AG10803 (cell line): ENCODE results near the gene BRCA1.

ENCODE experiments used
- DNase-seq: peaks from one replicate; pipeline ENCODE4 v3.0.0; 2010; ENCODE audit warnings: low read depth
- H3K4me3 ChIP-seq: 2 replicates; pipeline ENCODE4 v1.5.1; 2011; ENCODE audit warnings: mild to moderate bottlenecking, low read length, control low read depth
- TF ChIP-seq, protein P1 (sequence below): conservative IDR thresholded peaks from 2 replicates; pipeline ENCODE4 v1.5.1; 2011; ENCODE audit warnings: mild to moderate bottlenecking, low read length, control low read depth, inconsistent platforms

The BRCA1 gene

GRCh38 chr17:43024407-43025289 is 100.5 kb downstream of the BRCA1 start, which contains the start of gene RND2:
RND2 (plus strand) TSS chr17:43025231; CDS start chr17:43025348, 117 bp downstream.
- DNase-seq = peak; percentile 93
- TF ChIP-seq, protein P1, sequence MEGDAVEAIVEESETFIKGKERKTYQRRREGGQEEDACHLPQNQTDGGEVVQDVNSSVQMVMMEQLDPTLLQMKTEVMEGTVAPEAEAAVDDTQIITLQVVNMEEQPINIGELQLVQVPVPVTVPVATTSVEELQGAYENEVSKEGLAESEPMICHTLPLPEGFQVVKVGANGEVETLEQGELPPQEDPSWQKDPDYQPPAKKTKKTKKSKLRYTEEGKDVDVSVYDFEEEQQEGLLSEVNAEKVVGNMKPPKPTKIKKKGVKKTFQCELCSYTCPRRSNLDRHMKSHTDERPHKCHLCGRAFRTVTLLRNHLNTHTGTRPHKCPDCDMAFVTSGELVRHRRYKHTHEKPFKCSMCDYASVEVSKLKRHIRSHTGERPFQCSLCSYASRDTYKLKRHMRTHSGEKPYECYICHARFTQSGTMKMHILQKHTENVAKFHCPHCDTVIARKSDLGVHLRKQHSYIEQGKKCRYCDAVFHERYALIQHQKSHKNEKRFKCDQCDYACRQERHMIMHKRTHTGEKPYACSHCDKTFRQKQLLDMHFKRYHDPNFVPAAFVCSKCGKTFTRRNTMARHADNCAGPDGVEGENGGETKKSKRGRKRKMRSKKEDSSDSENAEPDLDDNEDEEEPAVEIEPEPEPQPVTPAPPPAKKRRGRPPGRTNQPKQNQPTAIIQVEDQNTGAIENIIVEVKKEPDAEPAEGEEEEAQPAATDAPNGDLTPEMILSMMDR = peak; percentile 81
- H3K4me3 ChIP-seq = peak within 1 kb of the TSS; percentile 67

DNA sequence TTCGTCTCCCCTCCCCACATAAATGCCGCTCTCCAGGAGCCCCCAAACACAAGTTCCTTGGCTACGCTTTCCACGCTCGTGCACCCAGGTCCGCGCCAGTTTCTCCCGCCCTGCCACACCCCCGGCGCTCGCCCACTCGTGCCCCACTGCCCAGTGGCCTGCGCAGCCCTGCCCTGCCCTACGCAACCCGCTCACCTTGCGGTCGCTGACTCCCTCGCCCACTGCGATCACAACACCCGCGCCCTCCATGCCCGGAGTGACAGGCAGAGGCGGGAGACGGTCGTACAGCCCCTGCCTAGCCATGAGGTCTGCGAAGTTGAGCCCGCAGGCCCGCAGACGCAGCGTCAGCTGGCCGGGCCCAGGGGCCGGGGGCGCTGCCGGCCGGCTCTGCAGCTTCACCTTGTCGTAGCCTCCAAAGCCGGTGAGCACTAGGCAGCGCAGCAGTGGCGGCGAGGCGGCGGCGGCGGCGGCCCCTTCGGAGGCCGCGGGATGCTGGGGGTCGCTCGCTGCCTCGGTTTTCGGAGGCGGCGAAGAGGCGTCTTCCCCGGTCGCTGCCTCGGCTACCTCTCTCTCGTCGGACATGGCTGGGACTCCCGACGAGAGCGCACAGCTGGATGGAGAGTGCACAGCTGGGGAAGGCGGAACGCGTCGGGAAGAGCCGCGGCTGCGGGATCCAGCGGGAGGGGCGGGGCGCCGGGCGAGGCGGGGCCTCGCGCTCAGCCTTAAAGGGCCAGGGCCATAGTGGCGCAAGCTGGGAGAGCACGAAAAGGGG is 103.2 kb downstream of the BRCA1 start, which contains the start of gene VAT1:
VAT1 (minus strand) TSS at position 645 of the 772 bp plus-strand sequence; CDS start at position 582, 63 bp downstream.
- TF ChIP-seq, protein P1 = no peak
- H3K4me3 ChIP-seq = peak within 1 kb of the TSS; percentile 95
- DNase-seq = peak; percentile 70

GRCh38 chr17:43020789-43021740 is 104.1 kb downstream of the BRCA1 start:
- DNase-seq = peak; percentile 77
- peak overlapping the region; percentile 95 for H3K4me3 ChIP-seq
- TF ChIP-seq, protein P1 = no peak

- TF ChIP-seq, protein P1 = no peak
- peak; percentile 20 for DNase-seq
- peak overlapping the region; percentile 1 for H3K4me3 ChIP-seq
Measured at GRCh38 chr17:43020030-43020621, 105.0 kb downstream of the BRCA1 start.

- TF ChIP-seq, protein P1 = no peak
- DNase-seq = peak; percentile 38
- peak overlapping the region; percentile 1 for H3K4me3 ChIP-seq
Measured at GRCh38 chr17:43019418-43019817, 105.7 kb downstream of the BRCA1 start.

DNA sequence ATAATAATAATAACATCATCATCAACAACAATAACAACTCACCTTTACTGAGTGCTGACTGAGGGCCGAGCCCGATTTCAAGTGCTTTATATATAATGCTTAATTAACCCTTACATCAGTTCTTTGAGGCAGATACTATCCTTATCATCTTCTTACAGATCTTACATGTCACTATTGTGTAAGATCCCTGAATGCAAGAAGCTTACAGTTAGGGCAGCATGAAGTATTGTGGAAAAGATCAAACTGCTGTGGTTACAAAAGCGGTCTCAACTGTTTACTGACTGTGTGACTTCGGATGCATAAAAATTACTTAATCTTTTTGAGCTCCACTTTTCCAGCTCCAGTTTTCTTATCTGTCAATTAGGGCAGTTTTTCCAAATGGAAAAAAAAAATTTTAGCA is 106.2 kb downstream of the BRCA1 start:
- TF ChIP-seq, protein P1 = no peak
- H3K4me3 ChIP-seq = no peak overlapping the region
- peak; percentile 25 for DNase-seq
